ENCODE data around the gene SMIM43.
"Not testable (repeated sequence)": the region's sequence is repeated elsewhere in the genome, so short reads cannot be mapped to it uniquely, and the experiment has no call there.

Gene SMIM43

DNA sequence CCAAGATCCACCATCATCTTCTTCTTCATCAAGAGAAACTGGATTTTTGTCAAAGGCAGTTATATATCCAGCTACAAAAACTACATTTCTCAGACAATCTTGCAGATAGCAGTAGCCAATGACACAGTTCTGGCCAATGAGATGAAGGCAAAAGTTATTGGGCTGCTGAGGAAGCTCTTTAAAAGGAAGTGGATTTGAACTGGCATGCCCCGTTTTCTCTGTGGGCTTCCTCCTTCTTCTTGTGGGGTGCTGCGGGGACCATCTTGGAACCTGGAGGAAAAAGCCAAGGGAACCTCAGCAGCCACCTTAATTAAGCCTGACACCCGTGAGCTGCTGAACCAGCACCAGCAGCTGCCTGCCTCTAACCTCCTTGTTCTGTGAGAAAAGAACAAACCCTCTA, 4.8 kb downstream of the SMIM43 start:
- no peak for DNase-seq (ENCODE audit: low read depth)
- no peak for TF ChIP-seq CTCF (IDR thresholded peaks at IDR 0.05; ENCODE audit: low read length, missing control alignments)

DNA sequence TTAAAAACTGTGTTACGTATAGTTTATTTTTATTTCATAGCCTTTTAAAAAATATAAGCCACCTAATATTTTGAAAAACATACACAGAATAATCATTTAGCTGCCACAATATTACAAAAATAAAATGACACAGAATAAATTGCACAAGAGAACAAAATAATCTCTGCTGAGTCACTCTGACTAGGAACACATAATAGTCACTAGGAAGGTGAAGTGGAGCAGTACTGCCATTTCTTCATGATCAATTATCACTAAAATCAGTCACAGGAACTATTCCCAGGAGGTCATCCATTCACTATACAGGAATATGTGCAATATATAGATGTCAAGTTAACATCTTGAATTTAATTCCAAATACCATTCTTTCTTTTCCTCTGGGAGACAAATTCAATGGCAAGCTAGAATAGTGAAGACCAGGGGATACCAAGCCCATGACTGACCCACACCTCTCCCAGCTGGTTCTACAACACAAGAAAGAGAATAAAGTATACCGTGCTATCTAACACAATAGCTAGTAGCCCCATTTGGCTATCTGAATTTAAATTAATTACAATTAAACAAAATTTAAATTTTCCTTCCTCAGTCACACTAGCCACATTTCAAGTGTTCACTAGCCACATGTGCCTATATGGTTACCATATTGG, 5.9 kb downstream of the SMIM43 start:
- no peak for TF ChIP-seq CTCF (IDR thresholded peaks at IDR 0.05; ENCODE audit: low read length, missing control alignments)
- peak; percentile 68 for DNase-seq (ENCODE audit: low read depth)
- no peak overlapping the region for H3K4me3 ChIP-seq (replicated peaks; ENCODE audit: low read depth, low read length)

More for the DNA sequence above, 4.8 kb downstream of the SMIM43 start:
- no peak overlapping the region for H3K4me3 ChIP-seq (replicated peaks; ENCODE audit: low read depth, low read length)

DNA sequence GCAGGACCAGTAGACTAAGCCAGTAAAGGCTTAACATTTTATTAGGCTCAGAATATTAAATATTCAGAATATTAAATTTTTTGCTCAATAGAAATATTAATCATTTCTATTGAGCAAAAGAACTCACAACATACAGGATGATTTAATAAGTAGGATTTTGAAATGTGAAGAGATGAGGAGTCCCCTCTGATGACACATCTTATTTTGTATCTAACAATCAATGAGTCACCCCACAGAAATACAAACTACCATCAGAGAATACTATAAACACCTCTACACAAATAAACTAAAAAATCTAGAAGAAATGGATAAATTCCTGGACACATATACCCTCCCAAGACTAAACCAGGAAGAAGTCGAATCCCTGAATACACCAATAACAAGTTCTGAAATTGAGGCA, 12.8 kb downstream of the SMIM43 start:
- H3K4me3 ChIP-seq (replicated peaks; ENCODE audit: low read depth, low read length), result not testable (repeated sequence)
- peak; percentile 16 for DNase-seq (ENCODE audit: low read depth)

DNA sequence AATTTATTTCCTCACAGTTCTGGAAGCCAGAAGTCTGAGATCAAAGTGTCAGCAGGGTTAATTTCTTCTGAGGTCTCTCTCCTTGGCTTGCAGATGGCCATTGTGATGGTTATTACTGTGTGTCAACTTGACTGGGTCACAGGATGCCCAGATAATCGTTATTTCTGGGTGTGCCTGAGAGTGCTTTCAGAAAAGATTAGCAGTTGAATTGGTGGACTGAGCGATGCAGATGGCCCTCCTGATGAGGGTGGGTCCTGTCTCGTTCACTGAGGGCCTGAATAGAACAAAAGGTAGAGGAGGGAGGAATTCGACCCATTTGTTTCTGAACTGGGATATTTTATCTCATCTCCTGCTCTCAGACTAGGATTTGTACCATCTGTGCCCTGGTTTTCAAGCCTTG, 15.7 kb downstream of the SMIM43 start:
- no peak overlapping the region for H3K4me3 ChIP-seq (replicated peaks; ENCODE audit: low read depth, low read length)
- DNase-seq (ENCODE audit: low read depth), result no peak
- TF ChIP-seq CTCF (IDR thresholded peaks at IDR 0.05; ENCODE audit: low read length, missing control alignments), result no peak

DNA sequence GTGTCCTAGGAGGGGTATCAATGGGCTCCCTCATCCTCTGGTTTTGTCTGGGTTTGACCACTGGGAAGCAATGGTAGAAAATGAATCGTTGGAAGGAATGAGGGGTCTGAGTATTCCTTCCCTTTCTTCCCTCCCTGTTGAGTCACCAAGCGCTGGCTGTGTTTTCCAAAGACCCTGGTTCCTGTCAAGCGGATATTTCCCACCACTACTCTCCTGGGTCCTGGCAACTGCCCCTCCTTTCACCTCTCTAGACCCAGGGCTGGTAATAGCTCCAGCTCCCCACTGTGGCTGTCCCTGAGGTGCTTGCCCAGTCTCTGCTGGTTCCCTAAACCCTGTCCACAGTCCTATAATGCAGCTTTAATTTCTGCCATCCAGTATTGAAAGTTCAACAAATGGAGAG, 22.2 kb downstream of the SMIM43 start:
- H3K4me3 ChIP-seq (replicated peaks; ENCODE audit: low read depth, low read length), result no peak overlapping the region
- TF ChIP-seq CTCF (IDR thresholded peaks at IDR 0.05; ENCODE audit: low read length, missing control alignments), result no peak
- no peak for DNase-seq (ENCODE audit: low read depth)

DNA sequence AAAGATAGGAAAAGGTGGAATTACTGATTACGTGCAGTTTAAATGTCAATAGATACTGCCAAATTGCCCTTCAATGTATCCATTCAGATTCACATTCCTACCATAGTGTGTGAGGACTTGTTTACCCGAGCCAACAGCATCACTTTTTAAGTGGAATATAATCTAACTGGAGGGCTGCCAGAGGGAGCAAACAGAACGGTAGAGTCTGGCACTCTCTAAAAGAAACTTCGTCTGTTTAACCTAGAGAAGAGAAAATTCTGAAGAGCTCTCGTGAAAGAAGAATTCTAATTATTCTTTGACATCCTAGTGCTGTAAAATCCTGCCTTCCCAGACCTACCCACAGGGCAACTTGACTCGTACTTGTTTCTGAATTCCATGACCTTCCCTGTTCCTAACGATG, 23.2 kb downstream of the SMIM43 start:
- TF ChIP-seq CTCF (IDR thresholded peaks at IDR 0.05; ENCODE audit: low read length, missing control alignments), result no peak
- no peak overlapping the region for H3K4me3 ChIP-seq (replicated peaks; ENCODE audit: low read depth, low read length)
- no peak for DNase-seq (ENCODE audit: low read depth)

GRCh38 chr4:121740796-121741409, 24.1 kb downstream of the SMIM43 start:
- no peak for DNase-seq (ENCODE audit: low read depth)
- no peak for TF ChIP-seq CTCF (IDR thresholded peaks at IDR 0.05; ENCODE audit: low read length, missing control alignments)
- no peak overlapping the region for H3K4me3 ChIP-seq (replicated peaks; ENCODE audit: low read depth, low read length)
